GM18519 (cell line): ENCODE data around the gene PIK3C2A.
"Not testable (repeated sequence)": the region's sequence is repeated elsewhere in the genome, so short reads cannot be mapped to it uniquely, and the experiment has no call there.

Experiments used
- ATAC-seq: cut with Tn5 transposase; IDR thresholded peaks from one replicate; pipeline ENCODE4 v1.9.1; 2021; ENCODE audit warnings: mild to moderate bottlenecking, moderate library complexity; ENCODE audit not compliant: unreplicated experiment, low FRiP score

PIK3C2A gene, protein sequence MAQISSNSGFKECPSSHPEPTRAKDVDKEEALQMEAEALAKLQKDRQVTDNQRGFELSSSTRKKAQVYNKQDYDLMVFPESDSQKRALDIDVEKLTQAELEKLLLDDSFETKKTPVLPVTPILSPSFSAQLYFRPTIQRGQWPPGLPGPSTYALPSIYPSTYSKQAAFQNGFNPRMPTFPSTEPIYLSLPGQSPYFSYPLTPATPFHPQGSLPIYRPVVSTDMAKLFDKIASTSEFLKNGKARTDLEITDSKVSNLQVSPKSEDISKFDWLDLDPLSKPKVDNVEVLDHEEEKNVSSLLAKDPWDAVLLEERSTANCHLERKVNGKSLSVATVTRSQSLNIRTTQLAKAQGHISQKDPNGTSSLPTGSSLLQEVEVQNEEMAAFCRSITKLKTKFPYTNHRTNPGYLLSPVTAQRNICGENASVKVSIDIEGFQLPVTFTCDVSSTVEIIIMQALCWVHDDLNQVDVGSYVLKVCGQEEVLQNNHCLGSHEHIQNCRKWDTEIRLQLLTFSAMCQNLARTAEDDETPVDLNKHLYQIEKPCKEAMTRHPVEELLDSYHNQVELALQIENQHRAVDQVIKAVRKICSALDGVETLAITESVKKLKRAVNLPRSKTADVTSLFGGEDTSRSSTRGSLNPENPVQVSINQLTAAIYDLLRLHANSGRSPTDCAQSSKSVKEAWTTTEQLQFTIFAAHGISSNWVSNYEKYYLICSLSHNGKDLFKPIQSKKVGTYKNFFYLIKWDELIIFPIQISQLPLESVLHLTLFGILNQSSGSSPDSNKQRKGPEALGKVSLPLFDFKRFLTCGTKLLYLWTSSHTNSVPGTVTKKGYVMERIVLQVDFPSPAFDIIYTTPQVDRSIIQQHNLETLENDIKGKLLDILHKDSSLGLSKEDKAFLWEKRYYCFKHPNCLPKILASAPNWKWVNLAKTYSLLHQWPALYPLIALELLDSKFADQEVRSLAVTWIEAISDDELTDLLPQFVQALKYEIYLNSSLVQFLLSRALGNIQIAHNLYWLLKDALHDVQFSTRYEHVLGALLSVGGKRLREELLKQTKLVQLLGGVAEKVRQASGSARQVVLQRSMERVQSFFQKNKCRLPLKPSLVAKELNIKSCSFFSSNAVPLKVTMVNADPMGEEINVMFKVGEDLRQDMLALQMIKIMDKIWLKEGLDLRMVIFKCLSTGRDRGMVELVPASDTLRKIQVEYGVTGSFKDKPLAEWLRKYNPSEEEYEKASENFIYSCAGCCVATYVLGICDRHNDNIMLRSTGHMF (N-terminal part only)

GRCh38 chr11:17207317-17208256 lies at the start of gene PIK3C2A:
Gene PIK3C2A (minus strand): TSS chr11:17207986. CDS start chr11:17169741, 38,245 bp downstream.
- peak; percentile 96 for ATAC-seq

DNA sequence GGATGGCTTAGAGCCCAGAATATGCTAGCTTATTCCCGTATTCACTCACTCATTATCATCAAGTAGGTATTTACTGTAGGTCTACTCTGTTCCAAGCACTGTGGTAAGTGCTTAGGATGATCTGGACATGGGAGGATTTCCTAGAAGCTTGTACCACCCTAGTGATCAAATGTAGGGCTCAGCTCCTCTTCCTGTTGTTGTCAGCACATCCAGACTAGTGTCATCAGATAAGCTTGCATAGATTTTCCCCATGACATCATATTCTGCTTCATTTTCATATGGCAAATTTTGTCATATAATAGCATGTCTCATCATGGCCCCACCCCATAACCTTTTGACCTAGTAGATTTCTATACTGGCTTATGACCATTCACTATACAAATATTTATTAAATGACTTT lies 49.4 kb upstream of the PIK3C2A start:
- ATAC-seq = no peak

DNA sequence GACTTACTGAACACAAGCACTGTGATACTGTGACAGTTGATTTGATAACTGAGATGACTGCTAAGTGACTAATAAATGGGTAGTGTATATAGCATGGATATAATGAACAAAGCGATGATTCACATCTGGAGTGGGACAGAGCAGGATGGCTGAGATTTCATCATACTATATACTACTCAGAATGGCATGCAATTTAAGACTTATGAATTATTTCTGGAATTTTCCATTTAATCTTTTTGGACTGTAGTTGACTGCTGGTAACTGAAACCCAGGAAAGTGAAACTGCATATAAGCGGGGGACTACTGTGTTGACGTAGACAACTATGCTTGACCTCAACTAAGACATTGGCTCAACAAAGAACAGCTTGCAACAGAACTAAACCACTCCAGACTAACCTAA lies 48.7 kb upstream of the PIK3C2A start:
- ATAC-seq = no peak

DNA sequence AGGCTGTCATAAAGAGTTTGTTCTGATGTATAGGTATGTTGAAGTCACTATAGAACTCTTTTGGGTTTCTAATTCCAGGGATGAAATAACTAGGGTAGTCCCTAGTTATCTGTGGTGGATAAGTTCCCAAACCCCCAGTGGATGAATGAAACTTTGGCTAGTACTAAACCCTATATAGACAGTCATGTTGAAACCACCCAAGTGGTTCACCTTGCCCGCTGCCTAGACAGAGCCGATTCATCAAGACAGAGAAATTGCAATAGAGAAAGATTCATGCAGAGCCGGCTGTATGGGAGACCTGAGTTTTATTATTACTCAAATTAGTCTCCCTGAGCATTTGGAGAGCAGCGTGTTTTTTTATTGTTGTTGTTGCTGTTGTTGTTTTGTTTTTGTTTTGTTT lies 44.9 kb upstream of the PIK3C2A start:
- no peak for ATAC-seq

GRCh38 chr11:17250561-17251350 lies 43.0 kb upstream of the PIK3C2A start:
- ATAC-seq = no peak

GRCh38 chr11:17244046-17244445 lies 36.3 kb upstream of the PIK3C2A start:
- no peak for ATAC-seq

DNA sequence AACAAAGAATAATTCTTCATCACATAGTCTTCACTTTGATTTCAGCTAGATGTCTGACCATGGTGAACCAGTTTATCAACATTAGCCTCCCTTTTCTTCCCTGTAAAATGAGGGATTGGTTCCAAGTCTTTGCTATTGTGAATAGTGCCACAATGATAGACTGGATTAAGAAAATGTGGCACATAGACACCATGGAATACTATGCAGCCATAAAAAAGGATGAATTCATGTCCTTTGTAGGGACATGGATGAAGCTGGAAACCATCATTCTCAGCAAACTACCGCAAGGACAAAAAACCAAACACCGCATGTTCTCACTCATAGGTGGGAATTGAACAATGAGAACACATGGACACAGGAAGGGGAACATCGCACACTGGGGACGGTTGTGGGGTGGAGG lies 35.2 kb upstream of the PIK3C2A start:
- ATAC-seq = not testable (repeated sequence)

DNA sequence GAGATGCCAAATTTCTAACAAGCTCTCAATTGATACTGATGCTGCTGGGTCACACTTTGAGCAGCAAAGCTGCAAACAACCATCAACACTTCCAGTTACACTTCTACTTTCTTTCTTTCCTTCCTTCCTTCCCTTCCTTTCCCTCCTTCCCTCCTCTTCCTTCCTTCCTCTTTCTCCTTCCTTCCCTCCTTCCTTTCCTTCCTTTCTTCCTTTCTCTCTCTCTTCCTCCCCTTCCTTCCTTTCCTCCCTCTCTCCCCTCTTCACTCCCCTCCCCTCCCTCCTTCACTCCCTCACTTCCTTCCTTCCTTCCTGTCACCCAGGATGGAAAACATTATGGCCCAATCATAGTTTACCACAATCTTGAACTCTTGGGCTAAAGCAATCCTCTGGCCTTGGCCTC lies 33.0 kb upstream of the PIK3C2A start:
- ATAC-seq = no peak

DNA sequence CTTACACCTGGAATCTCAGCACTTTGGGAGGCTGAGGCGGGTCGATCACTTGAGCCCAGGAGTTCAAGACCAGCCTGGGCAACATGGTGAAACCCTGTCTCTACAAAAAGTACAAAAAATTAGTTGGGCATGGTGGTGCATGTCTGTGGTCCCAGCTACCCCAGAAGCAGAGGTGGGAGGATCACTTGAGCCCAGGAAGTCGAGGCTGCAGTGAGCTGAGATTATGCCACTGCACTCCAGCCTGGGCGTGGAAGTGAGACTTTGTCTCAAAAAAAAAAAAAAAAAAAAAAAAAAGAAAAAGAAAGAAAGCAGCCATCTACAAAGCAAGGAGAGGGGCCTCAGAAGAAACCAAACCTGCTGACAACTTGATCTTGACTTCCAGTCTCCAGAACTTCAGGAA lies 32.1 kb upstream of the PIK3C2A start:
- ATAC-seq = not testable (repeated sequence)

- ATAC-seq = no peak
Measured at GRCh38 chr11:17238377-17238776, 30.6 kb upstream of the PIK3C2A start.

DNA sequence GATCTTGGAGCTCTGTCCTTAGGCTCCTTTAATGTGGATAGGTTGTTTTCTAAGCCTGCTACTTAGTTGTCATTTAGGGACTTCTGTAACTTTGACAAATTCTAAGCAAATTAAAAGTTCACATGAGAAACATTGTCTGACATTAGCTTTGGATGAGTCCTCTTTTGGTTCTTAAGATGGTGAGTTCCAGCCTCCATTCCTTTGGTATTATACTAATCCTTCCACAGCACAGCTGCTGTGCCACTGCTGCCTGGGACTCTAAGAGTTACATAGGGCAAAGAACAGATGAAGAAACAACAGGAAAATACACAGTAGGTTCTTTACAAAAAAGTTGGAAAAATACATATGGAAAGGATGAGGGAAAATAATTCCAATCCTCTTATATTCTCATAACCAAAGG lies 25.3 kb upstream of the PIK3C2A start:
- ATAC-seq = no peak

GRCh38 chr11:17230867-17231851 lies 23.4 kb upstream of the PIK3C2A start:
- ATAC-seq = peak; percentile 93

DNA sequence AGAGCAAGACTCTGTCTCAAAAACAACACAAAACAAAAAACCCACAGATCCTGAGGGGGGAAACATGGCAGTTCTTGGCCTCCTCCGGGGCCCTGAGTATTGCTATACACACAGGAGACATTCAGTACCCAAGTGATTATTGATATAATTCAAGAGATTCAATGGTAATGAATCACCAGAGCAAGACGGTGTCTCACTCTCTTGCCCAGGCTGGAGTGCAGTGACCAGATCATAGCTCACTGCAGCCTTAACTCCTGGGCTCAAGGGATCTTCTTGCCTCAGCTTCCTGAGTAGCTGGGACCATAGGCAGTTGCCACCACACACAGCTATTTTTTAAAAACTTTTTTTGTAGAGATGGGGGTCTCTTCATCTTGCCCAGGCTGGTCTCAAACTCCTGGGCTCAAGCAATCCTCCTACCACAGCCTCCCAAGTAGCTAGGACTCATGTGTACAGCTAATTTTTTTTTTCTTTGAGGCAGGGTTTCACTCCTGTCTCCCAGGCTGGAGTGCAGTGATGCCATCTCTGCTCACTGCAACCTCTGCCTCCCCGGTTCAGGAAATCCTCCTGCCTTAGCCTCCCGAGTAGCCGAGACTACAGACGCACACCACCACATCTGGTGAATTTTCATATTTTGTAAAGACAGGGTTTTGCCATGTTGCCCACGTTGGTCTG lies 21.8 kb upstream of the PIK3C2A start:
- ATAC-seq = no peak

GRCh38 chr11:17228186-17228925 lies 20.6 kb upstream of the PIK3C2A start:
- not testable (repeated sequence) for ATAC-seq

DNA sequence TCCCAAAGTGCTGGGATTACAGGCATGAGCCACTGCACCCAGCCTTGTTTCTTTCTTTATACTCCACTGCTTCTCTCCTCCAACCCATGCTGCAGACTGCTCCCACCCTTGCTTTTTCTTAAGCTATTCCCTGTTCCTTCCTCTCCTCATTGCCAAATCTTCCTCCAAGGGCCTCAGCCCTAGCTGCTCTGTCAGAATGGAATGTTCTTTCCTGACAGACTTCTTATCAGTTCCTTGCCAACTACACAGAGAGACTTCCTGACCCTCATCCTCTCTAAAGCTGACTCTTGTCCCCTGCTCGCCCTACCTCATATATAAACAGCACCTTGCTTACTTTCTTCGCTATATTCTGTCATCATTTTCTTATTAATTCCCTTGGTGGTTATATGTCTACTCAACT lies 16.9 kb upstream of the PIK3C2A start:
- ATAC-seq = no peak

DNA sequence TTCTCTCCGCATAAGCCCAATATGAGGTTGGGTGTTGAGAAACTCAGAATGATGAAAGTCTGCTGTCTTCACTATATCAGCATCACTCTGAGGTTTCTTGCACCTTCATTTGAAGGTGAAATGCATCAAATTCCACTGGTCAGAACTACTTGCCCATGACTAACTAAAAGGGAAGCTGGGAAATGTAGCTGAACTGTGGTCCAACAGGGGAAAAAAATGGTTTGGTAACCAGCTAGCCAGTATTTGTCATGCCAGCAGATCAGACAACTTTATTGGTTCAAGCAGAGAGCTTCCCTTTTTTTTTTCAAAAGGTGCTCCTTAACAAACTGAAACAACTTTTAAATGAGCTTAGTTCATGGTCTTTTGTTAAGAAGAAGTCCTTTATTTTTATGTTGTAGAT lies 14.2 kb upstream of the PIK3C2A start:
- no peak for ATAC-seq
